Gastroesophageal sphincter (tissue), 3 donors: Measurements from ENCODE around the gene PPP3CA.

Experiments used
- EP300 ChIP-seq: sonication (generic); formaldehyde crosslinking; IDR thresholded peaks from one replicate; pipeline ENCODE4 v1.6.1; 2017; ENCODE audit warnings: antibody characterized with exemption, mild to moderate bottlenecking
- TF ChIP-seq, protein P1 (sequence below), 4 experiments: fragments of 200-600 bp in 2 of 4; fragments of 450-650 bp in 2 of 4; sonication (generic) in 1 of 4; IDR thresholded peaks; one replicate each; pipeline ENCODE4 v1.5.1; 2017 to 2019; ENCODE audit warnings: antibody characterized with exemption in 4 of 4, mild to moderate bottlenecking in 2 of 4, moderate library complexity in 2 of 4

DNA sequence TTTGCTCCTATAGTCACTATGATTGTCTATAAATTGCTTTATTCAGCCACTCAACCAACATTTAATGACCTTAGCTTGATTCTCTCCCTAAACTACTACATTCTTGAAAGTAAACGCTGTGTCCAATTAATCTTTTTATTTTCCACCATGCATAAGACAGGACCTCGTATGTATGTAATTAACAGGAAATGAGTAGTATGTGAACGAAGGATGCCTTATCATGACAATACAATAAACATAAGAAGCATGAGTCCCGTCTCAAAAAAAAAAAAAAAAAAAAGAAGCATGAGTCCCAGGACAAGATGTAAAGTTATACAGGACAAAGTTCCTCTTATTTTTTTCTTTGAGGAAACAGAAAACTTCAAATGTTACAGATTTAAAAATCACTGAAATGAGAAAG lies 92.5 kb downstream of the PPP3CA start:
- TF ChIP-seq, protein P1, sequence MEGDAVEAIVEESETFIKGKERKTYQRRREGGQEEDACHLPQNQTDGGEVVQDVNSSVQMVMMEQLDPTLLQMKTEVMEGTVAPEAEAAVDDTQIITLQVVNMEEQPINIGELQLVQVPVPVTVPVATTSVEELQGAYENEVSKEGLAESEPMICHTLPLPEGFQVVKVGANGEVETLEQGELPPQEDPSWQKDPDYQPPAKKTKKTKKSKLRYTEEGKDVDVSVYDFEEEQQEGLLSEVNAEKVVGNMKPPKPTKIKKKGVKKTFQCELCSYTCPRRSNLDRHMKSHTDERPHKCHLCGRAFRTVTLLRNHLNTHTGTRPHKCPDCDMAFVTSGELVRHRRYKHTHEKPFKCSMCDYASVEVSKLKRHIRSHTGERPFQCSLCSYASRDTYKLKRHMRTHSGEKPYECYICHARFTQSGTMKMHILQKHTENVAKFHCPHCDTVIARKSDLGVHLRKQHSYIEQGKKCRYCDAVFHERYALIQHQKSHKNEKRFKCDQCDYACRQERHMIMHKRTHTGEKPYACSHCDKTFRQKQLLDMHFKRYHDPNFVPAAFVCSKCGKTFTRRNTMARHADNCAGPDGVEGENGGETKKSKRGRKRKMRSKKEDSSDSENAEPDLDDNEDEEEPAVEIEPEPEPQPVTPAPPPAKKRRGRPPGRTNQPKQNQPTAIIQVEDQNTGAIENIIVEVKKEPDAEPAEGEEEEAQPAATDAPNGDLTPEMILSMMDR (IDR thresholded peaks at IDR 0.05), result no peak
- TF ChIP-seq EP300, result no peak
